ENCODE results near the gene RNF169.
A peak's percentile ranks its signal among the peaks of the same experiment; 100 is the strongest.

RNF169 gene

GRCh38 chr11:74719011-74719410 is 29.6 kb upstream of the RNF169 start:
- no peak for DNase-seq (ENCODE audit: extremely low read depth, low read depth)
- TF ChIP-seq, protein P1, sequence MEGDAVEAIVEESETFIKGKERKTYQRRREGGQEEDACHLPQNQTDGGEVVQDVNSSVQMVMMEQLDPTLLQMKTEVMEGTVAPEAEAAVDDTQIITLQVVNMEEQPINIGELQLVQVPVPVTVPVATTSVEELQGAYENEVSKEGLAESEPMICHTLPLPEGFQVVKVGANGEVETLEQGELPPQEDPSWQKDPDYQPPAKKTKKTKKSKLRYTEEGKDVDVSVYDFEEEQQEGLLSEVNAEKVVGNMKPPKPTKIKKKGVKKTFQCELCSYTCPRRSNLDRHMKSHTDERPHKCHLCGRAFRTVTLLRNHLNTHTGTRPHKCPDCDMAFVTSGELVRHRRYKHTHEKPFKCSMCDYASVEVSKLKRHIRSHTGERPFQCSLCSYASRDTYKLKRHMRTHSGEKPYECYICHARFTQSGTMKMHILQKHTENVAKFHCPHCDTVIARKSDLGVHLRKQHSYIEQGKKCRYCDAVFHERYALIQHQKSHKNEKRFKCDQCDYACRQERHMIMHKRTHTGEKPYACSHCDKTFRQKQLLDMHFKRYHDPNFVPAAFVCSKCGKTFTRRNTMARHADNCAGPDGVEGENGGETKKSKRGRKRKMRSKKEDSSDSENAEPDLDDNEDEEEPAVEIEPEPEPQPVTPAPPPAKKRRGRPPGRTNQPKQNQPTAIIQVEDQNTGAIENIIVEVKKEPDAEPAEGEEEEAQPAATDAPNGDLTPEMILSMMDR (IDR thresholded peaks at IDR 0.05; ENCODE audit: low read depth, low read length, missing control alignments), result no peak
- H3K4me3 ChIP-seq (replicated peaks; ENCODE audit: low read depth, low read length), result no peak overlapping the region

- TF ChIP-seq, protein P1 (IDR thresholded peaks at IDR 0.05; ENCODE audit: low read depth, low read length, missing control alignments), result no peak
- no peak overlapping the region for H3K4me3 ChIP-seq (replicated peaks; ENCODE audit: low read depth, low read length)
- DNase-seq (ENCODE audit: extremely low read depth, low read depth), result no peak
Measured at GRCh38 chr11:74720596-74721478, 27.8 kb upstream of the RNF169 start.

- no peak for DNase-seq (ENCODE audit: extremely low read depth, low read depth)
- H3K4me3 ChIP-seq (replicated peaks; ENCODE audit: low read depth, low read length), result no peak overlapping the region
- TF ChIP-seq, protein P1 (IDR thresholded peaks at IDR 0.05; ENCODE audit: low read depth, low read length, missing control alignments), result no peak
Measured at GRCh38 chr11:74721479-74721835, 27.2 kb upstream of the RNF169 start.

DNA sequence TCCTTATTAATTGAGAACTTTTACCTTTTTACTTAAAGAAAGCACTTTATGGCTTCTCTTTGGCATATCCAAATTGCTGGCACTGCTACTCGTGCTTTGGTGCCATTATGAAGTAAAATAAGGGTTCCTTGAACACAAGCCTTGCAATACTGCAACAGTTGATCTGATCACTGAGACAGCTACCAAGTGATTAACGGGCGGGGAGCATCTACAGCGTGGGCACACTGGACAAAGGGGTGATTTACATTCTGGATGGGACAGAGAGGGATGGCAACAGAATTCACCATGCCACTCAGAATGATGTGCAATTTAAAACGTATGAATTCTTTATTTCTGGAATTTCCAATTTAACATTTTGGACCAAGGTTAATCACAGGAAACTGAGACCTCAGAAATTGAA is 25.1 kb upstream of the RNF169 start:
- TF ChIP-seq, protein P1 (IDR thresholded peaks at IDR 0.05; ENCODE audit: low read depth, low read length, missing control alignments), result no peak
- DNase-seq (ENCODE audit: extremely low read depth, low read depth), result no peak
- H3K4me3 ChIP-seq (replicated peaks; ENCODE audit: low read depth, low read length), result no peak overlapping the region

GRCh38 chr11:74725701-74726100 is 22.9 kb upstream of the RNF169 start:
- no peak overlapping the region for H3K4me3 ChIP-seq (replicated peaks; ENCODE audit: low read depth, low read length)
- DNase-seq (ENCODE audit: extremely low read depth, low read depth), result no peak
- TF ChIP-seq, protein P1 (IDR thresholded peaks at IDR 0.05; ENCODE audit: low read depth, low read length, missing control alignments), result no peak

- DNase-seq (ENCODE audit: extremely low read depth, low read depth), result peak; percentile 27
- TF ChIP-seq, protein P1 (IDR thresholded peaks at IDR 0.05; ENCODE audit: low read depth, low read length, missing control alignments), result peak; percentile 97
- no peak overlapping the region for H3K4me3 ChIP-seq (replicated peaks; ENCODE audit: low read depth, low read length)
Measured at GRCh38 chr11:74726547-74727182, 22.0 kb upstream of the RNF169 start.

Measured in HFF-Myc (cell line).